Measurements from ENCODE around the gene MEF2B. TPM values are rescaled to one million over a fixed set of nuclear protein-coding genes. Genes with fewer than 3 reads are reported as not detected.
"Not testable (repeated sequence)": the region's sequence is repeated elsewhere in the genome, so short reads cannot be mapped to it uniquely, and the experiment has no call there.

MEF2B gene
- total RNA-seq, 1 donor from 2014 or later = 0.72 TPM

DNA sequence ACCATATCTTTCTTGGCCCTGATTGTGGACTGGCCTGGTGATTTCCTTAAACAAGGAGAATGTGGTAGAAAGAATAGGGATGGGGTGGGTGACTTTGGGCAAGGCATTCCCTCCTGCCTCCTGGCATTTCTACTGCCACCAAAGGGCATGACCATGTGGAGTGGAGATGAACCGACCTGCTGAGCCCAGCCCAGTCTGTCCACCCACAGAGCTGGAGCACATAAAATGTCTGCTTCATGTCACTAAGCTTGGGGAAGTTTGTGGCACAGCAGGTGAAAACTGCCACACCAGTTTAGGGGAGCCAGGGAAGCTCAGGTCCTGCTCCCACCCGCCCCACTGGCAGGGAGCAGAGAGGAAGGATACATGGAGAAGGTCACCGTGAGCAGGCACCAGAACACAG lies 38.1 kb downstream of the MEF2B start:
- no peak for DNase-seq (ENCODE audit: low spot score)

- no peak for DNase-seq (ENCODE audit: low spot score)
Observed at GRCh38 chr19:19126102-19126501, 44.0 kb downstream of the MEF2B start.

DNA sequence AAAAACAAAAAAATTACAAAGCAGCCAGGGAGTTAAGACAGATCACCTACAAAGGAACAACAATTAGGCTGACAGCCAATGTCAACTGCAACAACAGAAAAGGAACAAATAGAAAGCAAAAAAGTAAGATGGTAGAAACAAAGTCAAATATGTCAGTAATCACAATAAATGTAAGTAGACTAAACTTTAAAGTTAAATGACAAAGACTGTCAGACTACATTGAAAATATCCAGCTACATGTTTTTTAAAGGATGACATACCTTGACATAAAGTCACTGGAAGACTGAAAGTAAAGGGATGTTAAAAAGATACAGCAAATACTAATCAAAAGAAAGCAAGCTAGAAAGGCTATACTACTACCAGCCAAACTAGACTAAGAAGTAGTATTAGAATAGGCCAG lies 46.7 kb downstream of the MEF2B start:
- DNase-seq (ENCODE audit: low spot score) = no peak

DNA sequence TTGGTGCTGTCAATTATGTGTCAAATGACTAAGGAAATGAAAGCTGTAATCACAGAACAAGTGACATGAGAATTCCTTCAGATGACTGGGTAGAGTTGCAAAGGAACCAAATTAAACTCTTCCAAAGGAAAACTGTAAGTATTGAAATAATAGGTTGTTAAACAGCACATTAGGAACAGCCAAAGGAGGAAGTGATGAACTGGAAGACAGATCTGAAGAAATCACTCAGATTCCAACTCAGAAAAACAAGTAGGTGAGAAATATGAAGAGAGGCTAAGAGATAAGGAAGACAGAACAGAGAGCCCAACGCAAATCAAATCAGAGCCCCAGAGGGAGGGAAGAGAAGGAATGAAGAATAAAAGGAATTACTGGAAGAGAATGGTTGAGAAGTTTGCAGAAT lies 47.2 kb downstream of the MEF2B start:
- DNase-seq (ENCODE audit: low spot score) = no peak

GRCh38 chr19:19121371-19121770 lies 48.7 kb downstream of the MEF2B start:
- DNase-seq (ENCODE audit: low spot score) = no peak

DNA sequence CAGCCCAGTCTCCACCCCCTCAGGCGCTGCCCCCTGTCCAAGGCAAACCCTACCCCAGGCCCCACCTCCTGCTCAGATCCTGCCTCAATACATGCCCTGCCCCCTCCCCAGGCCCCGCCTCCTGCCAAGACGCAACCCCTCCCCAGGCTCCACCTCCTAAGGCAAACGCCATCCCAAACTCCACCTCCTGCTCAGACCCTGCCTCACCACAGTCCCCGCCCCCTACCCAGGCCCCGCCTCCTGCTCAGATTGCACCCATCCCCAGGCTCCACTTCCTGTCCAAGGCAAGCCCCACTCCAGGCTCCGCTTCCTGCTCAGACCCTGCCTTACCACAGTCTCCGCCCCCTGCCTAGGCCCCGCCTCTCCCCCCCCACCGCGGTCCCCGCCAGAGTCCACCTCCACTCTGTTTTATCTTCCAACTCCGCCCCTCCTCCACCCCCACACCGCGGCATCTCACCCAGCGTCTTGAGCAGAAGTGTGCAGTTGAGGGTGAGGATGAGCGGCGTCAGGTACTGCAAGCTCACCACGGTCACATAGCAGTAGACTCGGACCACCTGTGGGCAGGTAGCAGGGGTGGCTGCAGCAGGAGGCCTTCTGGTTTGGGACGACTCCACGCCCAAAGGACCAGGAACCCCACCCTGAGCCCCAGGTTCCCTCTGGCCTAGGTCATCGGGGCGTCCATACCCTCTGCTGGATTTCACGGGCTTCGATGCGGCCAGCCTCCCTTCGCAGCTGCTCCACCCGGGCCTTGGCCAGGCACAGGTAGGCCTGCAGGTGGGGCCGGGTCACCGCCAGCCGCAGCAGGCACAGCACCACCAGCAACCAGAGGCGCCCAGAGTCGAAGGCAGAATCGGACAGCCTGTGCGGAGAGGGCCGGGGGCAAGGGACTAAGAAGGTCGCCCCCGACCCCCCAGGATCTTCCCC lies 49.5 kb downstream of the MEF2B start:
- peak; percentile 58 for DNase-seq (ENCODE audit: low spot score)

- no peak for DNase-seq (ENCODE audit: low spot score)
Observed at GRCh38 chr19:19119325-19120237, 50.5 kb downstream of the MEF2B start.

- DNase-seq (ENCODE audit: low spot score) = no peak
Observed at GRCh38 chr19:19115954-19116353, 54.1 kb downstream of the MEF2B start.

DNA sequence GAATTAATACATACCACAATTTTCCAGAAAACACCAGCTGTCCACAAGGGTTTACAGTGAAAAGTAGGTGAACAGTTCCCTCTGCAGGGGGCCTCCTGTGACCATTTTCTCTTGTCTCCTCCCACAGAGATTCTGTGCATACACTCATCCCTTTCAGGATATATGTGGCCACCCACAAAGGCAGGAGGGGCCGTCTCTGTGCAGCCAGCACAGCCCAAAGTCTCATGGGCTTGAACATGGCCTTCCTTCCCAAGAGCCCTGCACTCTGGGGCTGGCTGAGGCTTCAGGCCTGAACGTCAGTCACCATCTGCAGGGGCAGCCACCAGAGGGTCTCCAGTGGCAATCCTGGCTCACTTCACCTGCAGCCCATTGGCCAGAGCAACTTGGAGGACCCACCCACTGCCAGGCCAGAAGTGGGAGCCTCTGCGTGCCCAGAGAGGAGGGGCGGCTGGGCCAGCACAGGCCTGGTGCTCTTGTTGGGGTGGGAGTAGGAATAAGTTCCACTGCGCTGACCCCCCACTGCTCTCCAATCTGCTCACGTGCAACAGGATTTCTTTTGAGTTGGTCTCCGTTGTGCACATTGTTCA lies 56.9 kb downstream of the MEF2B start:
- peak; percentile 16 for DNase-seq (ENCODE audit: low spot score)

- no peak for DNase-seq (ENCODE audit: low spot score)
Observed at GRCh38 chr19:19111967-19112580, 58.0 kb downstream of the MEF2B start.

DNA sequence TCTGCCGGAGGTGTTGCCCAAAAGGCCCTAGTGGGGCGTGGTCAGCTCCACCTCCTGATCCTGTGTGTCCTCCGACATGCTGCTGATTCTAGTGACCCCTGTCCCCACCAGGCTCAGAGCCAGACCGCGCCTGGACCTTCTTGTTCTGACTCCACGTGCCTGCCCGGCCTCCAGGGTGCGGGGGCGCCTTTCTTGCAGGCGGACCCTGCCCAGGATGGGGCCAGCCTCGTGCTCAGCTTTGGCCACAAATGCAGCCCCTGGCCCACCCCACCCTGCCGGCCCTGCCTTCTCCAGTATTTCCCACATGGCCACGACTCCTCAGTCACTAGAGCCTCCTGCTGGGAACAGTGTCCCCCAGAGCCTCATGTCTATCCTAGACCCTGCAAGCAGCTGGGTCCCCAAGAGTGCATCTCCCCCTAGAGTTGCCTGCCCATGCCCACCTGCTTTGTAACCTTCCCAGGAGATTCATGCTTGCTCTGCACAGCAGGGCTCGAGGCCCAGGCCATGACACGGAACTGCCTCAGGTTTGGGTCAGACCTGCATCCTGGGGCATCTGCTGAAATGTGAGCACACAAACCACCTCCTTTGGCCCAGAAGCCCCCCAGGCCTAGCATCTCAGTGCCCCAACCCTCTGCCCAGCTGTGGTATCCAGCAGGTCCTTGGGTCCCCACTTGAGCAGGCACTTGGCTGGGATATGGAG lies 58.8 kb downstream of the MEF2B start:
- DNase-seq (ENCODE audit: low spot score) = no peak

- no peak for DNase-seq (ENCODE audit: low spot score)
Observed at GRCh38 chr19:19110410-19111135, 59.5 kb downstream of the MEF2B start.

- peak; percentile 14 for DNase-seq (ENCODE audit: low spot score)
Observed at GRCh38 chr19:19109601-19110000, 60.5 kb downstream of the MEF2B start.

DNA sequence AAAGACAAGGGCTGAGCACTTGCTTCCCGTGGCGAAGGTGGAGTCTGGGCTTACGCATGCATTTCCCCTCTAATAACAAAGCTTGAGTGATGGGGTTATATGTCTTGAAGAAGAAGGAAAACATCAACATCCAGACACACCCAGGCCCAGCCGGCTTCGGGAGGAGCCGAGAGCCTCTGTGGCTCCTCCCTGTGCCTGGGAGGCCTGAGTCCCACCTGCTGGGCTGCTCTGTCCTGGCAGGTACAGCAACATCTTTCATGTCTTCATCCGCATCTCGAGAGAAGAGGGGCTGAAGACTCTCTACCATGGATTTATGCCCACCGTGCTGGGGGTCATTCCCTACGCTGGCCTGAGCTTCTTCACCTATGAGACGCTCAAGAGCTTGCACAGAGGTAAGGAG lies 62.4 kb downstream of the MEF2B start:
- no peak for DNase-seq (ENCODE audit: low spot score)

DNA sequence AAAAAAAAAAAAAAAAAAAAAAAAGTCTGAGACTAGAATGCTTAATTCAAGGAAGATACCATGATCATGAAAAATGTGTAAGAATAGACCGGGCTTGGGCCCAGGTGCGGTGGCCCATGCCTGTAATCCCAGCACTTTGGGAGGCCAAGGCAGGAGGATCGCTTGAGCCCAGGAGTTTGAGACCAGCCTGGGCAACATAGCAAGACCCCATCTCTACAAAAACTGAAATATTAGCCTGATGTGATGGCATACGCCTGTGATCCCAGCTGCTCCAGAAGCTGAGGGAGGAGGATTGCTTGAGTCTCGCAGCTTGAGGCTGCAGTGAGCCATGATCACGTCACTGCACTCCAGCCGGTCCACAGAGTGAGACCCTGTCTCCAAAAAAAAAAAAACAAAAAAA lies 63.1 kb downstream of the MEF2B start:
- not testable (repeated sequence) for DNase-seq (ENCODE audit: low spot score)

DNA sequence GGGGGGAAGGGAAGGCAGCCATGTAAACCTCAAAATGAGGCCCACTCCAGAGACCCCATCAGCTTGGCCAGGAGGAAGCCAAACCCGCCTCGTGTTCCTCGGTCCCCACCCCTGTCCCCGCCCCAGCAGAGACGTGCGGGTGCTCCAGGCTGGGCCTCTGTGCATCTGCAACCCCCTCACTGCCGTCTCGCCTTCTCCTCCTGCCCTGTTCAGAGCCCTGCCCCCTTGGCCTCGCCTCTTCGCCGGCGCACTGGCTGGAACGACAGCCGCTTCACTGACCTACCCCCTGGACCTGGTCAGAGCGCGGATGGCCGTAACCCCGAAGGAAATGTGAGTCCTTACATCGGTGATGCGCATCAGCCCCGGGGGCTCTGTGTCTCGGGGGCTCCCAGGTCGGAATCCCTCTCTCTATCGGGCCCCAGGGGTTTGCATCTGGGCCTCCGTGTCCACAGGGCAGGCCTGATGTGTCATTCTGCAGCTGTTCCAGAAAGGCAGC lies 64.0 kb downstream of the MEF2B start:
- peak; percentile 83 for DNase-seq (ENCODE audit: low spot score)

DNA sequence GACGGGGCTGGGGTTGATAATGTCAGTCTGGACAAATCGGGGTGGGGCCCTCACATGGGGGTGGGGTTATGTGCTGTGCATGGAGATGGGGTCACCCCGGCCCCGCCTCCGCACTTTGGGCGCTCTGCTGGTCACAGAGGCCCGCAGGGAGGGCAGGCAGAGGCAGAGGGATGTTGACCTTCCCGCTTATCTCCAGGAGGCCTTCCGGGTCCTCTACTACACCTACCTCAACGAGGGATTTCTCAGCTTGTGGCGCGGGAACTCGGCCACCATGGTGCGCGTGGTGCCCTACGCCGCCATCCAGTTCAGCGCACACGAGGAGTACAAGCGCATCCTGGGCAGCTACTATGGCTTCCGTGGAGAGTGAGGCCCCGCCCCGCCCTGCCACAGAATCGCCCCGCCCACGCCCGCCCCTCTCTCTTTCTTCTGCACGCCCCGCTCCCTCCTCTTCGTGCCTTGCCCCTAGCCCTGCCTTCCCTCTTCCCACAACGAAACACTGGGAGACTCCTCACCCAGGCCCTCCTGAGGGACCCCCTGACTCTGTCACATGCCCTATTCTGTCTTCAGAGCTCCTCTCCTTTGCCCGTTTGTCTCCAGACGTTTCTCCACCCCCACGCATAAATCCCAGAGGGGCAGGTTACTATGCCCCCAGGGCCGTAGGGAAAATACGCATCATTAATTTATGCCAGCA lies 64.6 kb downstream of the MEF2B start:
- DNase-seq (ENCODE audit: low spot score) = peak; percentile 87

- DNase-seq (ENCODE audit: low spot score) = no peak
Observed at GRCh38 chr19:19103167-19103566, 66.9 kb downstream of the MEF2B start.

DNA sequence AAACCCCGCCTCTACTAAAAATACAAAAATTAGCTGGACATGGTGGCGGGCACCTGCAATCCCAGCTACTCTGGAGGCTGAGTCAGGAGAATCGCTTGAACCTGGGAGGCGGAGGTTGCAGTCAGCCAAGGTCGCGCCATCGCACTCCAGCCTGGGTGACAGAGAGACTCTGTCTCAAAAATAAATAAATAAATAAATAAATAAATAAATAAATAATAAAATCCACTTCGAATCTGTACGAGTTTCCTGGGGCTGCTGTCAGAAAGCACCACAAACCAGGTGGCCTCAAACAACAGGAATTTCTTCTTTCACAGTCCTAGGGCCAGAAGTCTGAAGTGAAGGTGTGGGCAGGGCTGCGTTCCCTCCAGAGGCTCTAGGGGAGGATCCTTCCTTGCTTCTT lies 67.5 kb downstream of the MEF2B start:
- not testable (repeated sequence) for DNase-seq (ENCODE audit: low spot score)

All from umbilical cord (tissue), 2 donors.